IPS-NIHi7 (cell line): ENCODE data around the gene SLC46A2.

Source experiments
- DNase-seq: peaks from one replicate; pipeline ENCODE4 v3.0.0; 2012; ENCODE audit warnings: mixed read lengths; ENCODE audit errors: extremely low spot score

SLC46A2 gene

GRCh38 chr9:112885324-112885723 lies 5.4 kb downstream of the SLC46A2 start:
- DNase-seq, result no peak

- no peak for DNase-seq
Observed at GRCh38 chr9:112884721-112885120, 6.0 kb downstream of the SLC46A2 start.

- peak; percentile 31 for DNase-seq
Observed at GRCh38 chr9:112884101-112884500, 6.6 kb downstream of the SLC46A2 start.

- DNase-seq, result no peak
Observed at GRCh38 chr9:112881331-112881730, 9.3 kb downstream of the SLC46A2 start.

- DNase-seq, result no peak
Observed at GRCh38 chr9:112880650-112881049, 10.0 kb downstream of the SLC46A2 start.

- no peak for DNase-seq
Observed at GRCh38 chr9:112878752-112879151, 11.9 kb downstream of the SLC46A2 start.

- no peak for DNase-seq
Observed at GRCh38 chr9:112873773-112874405, 16.8 kb downstream of the SLC46A2 start.

GRCh38 chr9:112872019-112872418 lies 18.7 kb downstream of the SLC46A2 start:
- DNase-seq, result no peak

- no peak for DNase-seq
Observed at GRCh38 chr9:112870556-112870955, 20.1 kb downstream of the SLC46A2 start.

- no peak for DNase-seq
Observed at GRCh38 chr9:112869917-112870316, 20.8 kb downstream of the SLC46A2 start.

GRCh38 chr9:112869041-112869529 lies 21.6 kb downstream of the SLC46A2 start:
- DNase-seq, result no peak

- DNase-seq, result no peak
Observed at GRCh38 chr9:112868461-112868860, 22.2 kb downstream of the SLC46A2 start.

GRCh38 chr9:112867275-112867991 lies 23.2 kb downstream of the SLC46A2 start:
- peak; percentile 53 for DNase-seq

- DNase-seq, result peak; percentile 62
Observed at GRCh38 chr9:112866662-112867274, 23.9 kb downstream of the SLC46A2 start.

GRCh38 chr9:112864982-112865381 lies 25.7 kb downstream of the SLC46A2 start:
- DNase-seq, result no peak

GRCh38 chr9:112864403-112864802 lies 26.3 kb downstream of the SLC46A2 start:
- no peak for DNase-seq

GRCh38 chr9:112863746-112864145 lies 26.9 kb downstream of the SLC46A2 start:
- DNase-seq, result no peak

- no peak for DNase-seq
Observed at GRCh38 chr9:112863214-112863613, 27.5 kb downstream of the SLC46A2 start.

- DNase-seq, result no peak
Observed at GRCh38 chr9:112861638-112862555, 28.8 kb downstream of the SLC46A2 start.

- no peak for DNase-seq
Observed at GRCh38 chr9:112861155-112861554, 29.5 kb downstream of the SLC46A2 start.

- DNase-seq, result no peak
Observed at GRCh38 chr9:112860451-112860850, 30.2 kb downstream of the SLC46A2 start.

GRCh38 chr9:112858625-112859147 lies 32.0 kb downstream of the SLC46A2 start:
- DNase-seq, result no peak
